NCI-H748 treated with DMSO at 0.1 percent for 48 hours (cell line): Measurements from ENCODE around the gene MMP17.
A peak's percentile ranks its signal among the peaks of the same experiment; 100 is the strongest.

Source experiments
- DNase-seq: peaks from one replicate; lab custom pipeline; 2025; lab: John Stamatoyannopoulos, UW

MMP17 gene

DNA sequence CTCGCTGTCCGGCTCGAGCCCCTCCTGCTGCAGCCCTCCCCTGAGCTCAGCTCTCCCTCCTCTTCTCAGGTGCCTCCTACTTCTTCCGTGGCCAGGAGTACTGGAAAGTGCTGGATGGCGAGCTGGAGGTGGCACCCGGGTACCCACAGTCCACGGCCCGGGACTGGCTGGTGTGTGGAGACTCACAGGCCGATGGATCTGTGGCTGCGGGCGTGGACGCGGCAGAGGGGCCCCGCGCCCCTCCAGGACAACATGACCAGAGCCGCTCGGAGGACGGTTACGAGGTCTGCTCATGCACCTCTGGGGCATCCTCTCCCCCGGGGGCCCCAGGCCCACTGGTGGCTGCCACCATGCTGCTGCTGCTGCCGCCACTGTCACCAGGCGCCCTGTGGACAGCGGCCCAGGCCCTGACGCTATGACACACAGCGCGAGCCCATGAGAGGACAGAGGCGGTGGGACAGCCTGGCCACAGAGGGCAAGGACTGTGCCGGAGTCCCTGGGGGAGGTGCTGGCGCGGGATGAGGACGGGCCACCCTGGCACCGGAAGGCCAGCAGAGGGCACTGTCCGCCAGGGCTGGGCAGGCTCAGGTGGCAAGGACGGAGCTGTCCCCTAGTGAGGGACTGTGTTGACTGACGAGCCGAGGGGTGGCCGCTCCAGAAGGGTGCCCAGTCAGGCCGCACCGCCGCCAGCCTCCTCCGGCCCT is 22.8 kb downstream of the MMP17 start:
- peak; percentile 27 for DNase-seq

DNA sequence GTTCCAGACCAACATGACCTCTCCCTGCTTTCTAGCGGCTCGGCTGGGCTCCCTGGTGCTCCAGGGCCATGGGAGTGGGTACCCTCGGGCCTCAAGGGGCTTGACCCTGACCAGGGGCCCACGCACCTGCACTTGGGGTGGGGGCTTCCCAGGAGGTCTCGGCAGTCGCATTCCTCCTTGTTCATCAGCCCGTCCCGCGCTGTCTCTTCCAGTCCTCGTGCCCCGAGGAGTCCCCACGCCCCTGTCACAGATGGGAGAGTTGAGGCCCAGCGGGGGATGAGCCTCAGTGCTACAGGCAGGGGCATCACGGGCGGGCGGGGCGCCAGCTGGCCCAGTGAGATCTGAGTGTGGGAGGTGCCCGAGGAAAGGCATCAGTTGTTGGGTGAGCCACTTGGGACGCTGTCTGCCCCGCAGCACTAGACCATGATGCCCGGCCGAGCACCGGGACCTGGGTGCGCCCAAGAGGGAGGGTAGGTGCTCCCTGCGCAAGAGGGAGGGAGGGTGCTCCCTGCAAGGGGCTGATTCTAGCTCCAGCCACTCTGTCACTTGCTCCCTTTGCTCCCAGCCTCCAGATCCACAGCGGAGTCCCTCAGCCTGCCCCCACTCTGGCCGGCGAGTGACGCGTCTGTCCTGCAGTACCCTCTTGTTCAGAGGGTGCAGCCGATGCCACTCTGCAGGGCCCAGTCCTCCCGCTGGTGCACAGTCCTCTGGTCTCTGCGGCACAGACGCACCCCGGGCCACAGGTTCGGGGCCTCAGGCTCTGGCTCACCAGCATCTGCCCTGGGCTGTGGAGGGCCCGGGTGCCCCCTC is 23.8 kb downstream of the MMP17 start:
- no peak for DNase-seq

DNA sequence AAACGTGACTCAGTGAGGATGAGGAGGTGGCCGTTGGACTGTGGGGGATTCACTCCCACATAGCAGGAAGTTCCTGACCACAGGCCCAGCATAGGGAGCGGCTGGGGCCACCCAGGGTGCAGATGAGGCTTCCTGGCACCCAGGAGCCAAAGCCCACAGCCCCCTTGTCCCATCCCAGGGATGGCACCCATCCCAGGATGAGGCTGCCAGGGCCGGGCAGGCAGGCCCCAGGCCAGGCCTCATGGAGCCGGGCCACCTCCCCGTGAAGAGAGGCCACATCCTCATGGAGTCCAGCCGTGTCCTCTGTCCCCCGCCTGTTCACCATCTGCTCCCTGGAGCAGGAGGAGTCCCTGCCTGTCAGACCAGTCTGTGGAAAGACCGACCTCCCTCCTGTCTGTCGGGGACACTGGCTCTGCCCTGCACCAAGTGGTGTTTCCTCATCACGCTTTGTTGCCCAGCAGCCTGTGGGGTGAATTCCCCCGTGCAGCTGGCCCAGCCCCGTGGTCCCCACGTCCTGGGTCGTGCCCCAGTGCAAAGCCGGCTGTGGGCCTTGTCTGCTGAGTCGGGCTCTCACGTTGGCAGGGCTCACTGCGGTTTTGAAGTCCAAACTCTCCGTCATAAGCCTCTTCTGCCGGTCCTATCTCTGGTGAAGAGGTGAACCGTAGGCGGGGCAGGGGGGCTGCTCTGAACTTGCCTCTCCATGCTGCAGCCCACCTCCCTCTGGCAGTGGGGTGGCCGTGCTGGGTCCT is 24.5 kb downstream of the MMP17 start:
- DNase-seq: no peak

DNA sequence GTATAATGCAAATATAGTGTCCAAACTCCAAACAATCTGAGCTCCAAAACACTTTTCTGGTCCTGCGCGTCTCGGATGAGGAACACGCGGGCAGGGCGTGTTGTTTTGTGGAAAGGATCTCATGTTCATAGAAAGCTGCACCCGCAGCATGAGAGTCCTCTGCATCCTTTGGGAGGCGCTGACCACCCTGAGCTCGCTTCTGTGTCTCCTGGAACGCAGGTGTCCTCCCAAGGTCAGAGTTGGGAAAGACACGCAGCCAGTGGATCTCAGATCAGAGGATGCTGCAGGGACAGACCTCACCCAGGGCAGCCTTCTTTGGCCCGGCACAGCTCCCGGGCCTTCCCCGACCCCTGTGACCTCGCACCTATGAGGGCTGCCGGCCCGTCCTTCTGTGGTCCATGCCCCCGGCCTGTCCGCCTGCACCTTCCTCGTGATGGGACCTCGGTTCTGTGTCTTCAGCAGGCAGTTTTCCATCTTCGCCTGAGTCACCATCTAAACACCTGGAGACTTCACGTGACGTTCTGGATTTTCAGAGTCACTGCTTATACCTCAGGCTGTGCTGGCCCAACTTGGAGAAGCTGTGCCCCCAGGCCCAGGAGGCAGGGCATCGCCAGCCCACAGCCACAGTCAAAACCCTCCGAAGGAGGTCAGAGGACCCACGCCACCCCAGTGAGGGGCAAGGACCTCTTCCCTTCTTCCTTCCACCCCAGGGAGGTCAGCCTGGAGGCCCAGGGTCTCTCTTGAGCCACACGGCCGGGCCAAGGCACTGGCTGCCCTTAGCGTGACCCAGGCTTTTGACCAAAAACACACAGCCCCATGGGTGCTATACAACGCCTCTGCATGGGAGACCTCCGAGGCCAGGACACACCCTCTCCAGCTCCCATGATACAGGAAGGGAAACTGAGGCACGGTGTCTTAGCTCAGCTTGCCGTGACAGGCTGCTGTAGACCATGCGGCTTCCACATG is 25.9 kb downstream of the MMP17 start:
- no peak for DNase-seq

DNA sequence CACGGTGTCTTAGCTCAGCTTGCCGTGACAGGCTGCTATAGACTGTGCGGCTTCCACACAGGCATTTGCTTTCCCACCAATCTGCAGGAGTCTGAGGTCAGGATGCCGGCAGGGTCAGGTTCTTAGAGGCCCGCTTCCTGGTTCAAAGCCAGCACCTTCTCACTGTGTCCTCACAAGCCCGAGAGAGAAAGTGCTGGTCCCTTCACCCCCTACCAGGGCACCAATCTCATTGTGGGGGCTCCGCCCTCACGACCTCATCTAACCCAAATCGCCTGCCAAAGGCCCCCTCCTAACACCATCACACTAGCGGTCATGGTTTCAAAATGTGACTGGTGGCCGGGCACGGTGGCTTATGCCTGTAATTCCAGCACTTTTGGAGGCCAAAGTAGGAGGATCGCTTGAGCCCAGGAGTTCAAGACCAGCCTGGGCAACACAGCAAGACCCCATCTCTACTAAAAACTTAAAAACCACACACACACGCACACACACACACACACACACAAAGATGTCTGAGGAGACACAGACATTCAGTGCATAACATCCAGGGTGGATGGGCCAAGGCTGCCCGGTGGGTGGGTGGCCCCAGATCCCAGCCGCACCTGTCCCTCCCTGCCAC is 26.8 kb downstream of the MMP17 start:
- DNase-seq: no peak

- no peak for DNase-seq
Observed at GRCh38 chr12:131855521-131856142, 27.4 kb downstream of the MMP17 start.

GRCh38 chr12:131856366-131857097 is 28.3 kb downstream of the MMP17 start:
- DNase-seq: no peak

- DNase-seq: no peak
Observed at GRCh38 chr12:131857908-131858850, 30.0 kb downstream of the MMP17 start.

- DNase-seq: peak; percentile 64
Observed at GRCh38 chr12:131860472-131861260, 32.5 kb downstream of the MMP17 start.

DNA sequence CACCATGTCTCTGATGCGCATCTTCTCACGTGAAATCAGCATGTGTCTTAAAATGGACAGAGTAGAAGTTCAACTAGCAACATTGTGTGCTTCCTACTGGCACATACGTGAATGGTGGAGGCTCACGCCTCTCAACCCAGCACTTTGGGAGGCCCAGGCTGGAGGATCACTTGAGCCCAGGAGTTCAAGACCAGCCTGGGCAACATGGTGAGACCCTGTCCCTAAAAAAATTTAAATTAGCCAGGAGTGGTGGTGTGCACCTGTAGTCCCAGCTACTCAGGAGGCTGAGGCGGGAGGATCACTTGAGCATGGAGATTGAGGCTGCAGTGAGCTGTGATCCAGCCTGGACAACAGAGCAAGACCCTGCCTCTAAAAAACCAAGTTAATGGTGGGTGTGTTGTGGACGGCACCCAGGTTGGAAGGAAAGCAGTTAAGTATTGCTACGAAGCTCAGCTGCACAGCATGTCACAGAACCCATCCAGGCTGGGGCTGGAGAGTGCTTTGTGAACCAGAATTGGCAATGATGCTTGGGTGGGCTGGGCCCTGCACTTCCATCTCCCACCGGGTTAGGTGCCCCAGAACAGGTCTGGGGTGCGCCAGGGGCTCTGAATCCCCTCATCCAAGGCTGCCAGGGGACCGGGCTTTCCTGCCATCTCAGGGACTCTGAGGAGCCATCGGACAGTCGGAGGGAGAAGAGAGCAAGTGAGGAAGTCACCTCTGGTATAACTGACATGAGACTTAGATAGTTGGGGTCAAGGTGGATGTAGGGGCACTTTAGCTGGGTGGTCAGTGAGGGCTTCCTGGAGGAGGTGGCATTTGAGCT is 33.3 kb downstream of the MMP17 start:
- no peak for DNase-seq

DNA sequence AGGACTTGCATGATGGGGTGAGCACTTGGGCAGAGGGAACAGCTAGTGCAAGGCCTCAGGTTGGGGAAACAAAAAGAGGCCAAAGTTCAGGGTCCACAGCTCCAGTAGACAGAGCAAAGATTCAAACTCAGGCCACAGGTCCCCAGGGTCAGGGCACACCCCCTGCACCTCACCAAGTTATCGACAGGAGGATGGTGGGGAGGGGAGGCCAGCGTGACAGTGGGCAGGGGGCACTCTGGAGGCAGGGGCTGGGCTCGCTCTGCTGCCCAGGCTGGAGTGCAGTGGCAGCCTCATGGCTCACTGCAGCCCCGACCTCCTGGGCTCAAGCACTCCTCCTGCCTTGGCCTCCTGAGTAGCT is 33.9 kb downstream of the MMP17 start:
- no peak for DNase-seq

DNA sequence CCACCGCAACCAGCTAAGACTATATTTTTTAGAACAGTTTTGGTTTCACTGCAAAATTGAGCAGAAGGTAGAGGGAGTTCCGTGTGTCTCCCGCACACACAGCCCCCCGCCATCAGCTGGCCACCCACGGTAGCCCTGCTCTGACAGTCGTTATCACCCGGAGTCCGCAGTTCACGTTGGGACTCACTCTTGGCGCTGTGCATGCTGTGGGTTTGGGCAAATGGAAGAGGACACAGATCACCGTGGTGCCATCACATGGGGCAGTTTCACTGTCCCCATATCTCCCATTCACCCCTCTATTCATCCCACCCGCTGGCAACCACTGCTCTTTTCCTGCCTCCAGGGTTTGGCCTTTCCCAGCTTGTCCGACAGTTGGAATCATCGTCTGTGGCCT is 34.4 kb downstream of the MMP17 start:
- DNase-seq: no peak

DNA sequence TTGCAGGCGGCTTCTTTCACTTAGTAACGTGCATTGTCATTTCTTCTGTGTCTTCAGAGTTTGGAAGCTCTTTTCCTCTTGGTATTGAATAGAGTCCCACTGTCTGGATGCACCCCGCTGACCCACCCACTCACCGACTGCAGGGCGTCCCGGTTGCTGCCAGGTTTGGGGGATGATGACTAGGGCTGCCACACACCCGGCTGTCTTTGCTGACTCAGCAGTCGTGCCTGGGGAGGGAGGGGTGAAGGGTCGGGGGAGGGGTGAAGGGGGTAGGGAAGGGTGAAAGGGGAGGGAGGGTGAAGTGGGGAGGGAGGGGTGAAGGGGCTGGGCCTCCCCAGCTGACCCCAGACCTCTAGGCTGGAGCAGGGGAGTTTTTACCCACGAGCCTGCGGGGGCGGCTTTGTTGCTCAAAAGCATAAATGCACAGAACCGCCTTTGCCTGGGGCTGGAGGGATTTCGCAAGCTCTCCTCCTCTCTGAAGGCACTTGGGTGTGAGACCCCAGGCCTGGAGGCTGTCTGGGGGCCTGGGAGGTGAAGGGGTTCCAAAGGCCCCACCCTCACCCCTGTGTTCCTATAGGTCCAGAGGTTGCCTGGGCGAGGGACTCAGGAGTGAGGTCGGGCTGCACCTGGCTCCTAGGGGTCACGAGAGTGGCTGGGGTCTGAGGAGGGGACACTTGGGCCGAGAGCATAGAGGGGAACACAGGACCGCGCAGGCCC is 35.0 kb downstream of the MMP17 start:
- no peak for DNase-seq

DNA sequence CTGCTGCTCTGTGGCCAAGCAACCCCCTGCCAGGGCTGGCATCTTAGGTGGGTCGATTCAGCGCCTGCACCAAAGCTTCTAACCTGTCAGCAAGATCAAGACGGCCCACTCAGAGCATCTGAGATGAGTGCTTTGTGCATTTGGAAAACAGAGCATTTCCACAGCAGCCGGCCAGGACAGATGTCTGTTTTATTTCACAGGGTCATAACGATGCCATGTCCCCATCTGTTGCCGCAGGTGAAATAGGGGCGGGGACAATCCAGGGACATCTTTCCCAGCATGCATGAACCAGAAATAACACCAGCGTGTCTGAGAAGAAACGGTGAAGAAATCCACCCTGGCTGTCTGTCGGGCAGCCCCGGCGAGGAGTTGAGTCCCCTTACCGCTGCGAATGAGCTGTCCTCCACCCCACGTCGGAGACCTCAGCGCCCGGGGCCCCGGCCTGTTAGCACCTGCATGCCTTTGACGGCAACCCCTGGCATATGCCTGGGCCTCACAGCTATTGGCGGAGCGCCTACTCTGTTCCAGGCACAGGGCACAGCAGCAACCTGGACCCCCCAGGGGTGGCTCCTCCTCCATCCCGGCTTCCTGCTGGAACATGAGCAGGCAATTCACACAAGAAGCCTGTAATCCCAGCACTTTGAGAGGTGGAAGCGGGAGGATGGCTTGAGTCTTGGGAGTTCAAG is 35.7 kb downstream of the MMP17 start:
- DNase-seq: no peak

DNA sequence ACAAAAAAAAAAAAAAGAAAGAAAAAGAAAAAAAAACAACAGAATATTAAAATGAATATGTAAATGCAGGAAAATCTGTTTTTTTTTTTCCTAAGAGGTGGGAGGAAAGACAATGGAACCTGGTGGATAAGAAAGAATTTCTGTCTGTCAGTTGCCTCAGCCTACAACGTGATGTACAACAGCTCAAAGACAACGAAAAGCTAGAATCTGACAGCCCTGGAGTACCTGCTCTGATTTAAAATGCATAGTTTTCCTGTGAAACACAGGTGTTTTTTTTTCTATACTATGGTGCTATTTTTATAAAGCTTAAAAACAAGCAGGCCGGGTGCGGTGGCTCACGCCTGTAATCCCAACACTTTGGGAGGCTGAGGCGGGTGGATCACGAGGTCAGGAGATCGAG is 36.3 kb downstream of the MMP17 start:
- no peak for DNase-seq
